ENCODE measurements around the gene MRPL33. TPM values are rescaled to one million over a fixed set of nuclear protein-coding genes. Genes with fewer than 3 reads are reported as not detected.
A peak's percentile ranks its signal among the peaks of the same experiment; 100 is the strongest.

Gene MRPL33
- total and polyA plus RNA-seq, 2 of the 13 experiments (the other 11 are each of a cell fraction or from before 2014, with no cell fraction given), result 69.7 to 218 TPM

DNA sequence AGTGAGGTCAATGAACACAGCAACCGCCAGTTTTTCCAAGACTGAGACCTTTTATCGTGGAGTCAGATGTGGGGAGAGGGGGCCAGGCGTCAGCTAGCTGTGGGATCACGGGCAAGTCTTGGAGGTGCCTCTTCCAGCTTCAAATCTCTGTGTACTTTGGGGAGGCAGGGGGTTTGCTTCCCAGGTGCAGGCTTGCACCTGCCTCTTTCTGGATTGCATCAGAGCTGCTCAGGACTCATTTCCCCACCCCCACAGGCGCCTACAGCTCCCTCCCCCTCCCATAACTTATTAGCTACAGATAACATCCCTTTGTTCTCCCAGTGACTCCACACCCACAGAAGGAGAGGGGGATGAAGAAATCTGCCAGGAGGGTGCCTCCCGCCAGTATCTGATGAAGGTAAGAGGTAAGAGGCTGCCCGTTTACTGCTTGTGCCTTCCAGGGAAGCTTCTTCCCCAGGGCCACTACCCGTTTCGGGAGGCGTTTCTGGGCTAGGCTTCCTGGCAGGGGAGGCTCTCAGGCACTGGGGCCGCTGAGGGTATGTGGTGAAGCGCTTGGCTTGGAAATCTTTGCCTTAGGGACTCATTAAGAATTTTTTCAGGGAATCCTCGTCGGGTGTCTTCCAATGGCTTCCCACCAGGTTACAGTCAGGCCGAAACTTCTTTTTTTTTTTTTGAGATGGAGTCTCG lies 18.8 kb upstream of the MRPL33 start (continued):
- TF ChIP-seq ZKSCAN8 (CRISPR knock-in tag; IDR thresholded peaks at IDR 0.05; ENCODE audit: borderline replicate concordance) (peak; percentile 60; the same call in 1 of the 2 replicates), MLLT10 (CRISPR knock-in tag; IDR thresholded peaks at IDR 0.05) (no peak), ZNF644 (CRISPR knock-in tag; IDR thresholded peaks at IDR 0.05; ENCODE audit: low read depth) (no peak), ZNF878 (CRISPR knock-in tag; IDR thresholded peaks at IDR 0.05) (0 out of 2 replicates have a peak, but pooled peaks have one; percentile 57), GPN1 (CRISPR knock-in tag; IDR thresholded peaks at IDR 0.05; ENCODE audit: borderline replicate concordance) (no peak), XBP1 (CRISPR knock-in tag; IDR thresholded peaks at IDR 0.05) (no peak), MZF1 (CRISPR knock-in tag; IDR thresholded peaks at IDR 0.05; ENCODE audit: borderline replicate concordance) (no peak), MTA3 (CRISPR knock-in tag; IDR thresholded peaks at IDR 0.05) (no peak), XRCC5 (optimal IDR thresholded peaks at IDR 0.05; ENCODE audit: low read length) (no peak), RBAK (CRISPR knock-in tag; IDR thresholded peaks at IDR 0.05) (no peak), MTA1 (CRISPR knock-in tag; IDR thresholded peaks at IDR 0.05; ENCODE audit: borderline replicate concordance) (peak; percentile 96; the same call in 1 of the 2 replicates), ZNF782 (CRISPR knock-in tag; IDR thresholded peaks at IDR 0.05; ENCODE audit: borderline replicate concordance) (no peak; the same call in 1 of the 2 replicates), HMGA1 (CRISPR knock-in tag; conservative IDR thresholded peaks at IDR 0.05) (no peak), ZNF235 (CRISPR knock-in tag; IDR thresholded peaks at IDR 0.05; ENCODE audit: borderline replicate concordance) (no peak; the same call in 1 of the 2 replicates)
- TF ChIP-seq, protein P1, sequence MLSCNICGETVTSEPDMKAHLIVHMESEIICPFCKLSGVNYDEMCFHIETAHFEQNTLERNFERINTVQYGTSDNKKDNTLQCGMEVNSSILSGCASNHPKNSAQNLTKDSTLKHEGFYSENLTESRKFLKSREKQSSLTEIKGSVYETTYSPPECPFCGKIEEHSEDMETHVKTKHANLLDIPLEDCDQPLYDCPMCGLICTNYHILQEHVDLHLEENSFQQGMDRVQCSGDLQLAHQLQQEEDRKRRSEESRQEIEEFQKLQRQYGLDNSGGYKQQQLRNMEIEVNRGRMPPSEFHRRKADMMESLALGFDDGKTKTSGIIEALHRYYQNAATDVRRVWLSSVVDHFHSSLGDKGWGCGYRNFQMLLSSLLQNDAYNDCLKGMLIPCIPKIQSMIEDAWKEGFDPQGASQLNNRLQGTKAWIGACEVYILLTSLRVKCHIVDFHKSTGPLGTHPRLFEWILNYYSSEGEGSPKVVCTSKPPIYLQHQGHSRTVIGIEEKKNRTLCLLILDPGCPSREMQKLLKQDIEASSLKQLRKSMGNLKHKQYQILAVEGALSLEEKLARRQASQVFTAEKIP (CRISPR knock-in tag; IDR thresholded peaks at IDR 0.05; ENCODE audit: borderline replicate concordance), result no peak
- TF ChIP-seq, protein P2, sequence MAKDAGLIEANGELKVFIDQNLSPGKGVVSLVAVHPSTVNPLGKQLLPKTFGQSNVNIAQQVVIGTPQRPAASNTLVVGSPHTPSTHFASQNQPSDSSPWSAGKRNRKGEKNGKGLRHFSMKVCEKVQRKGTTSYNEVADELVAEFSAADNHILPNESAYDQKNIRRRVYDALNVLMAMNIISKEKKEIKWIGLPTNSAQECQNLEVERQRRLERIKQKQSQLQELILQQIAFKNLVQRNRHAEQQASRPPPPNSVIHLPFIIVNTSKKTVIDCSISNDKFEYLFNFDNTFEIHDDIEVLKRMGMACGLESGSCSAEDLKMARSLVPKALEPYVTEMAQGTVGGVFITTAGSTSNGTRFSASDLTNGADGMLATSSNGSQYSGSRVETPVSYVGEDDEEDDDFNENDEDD (CRISPR knock-in tag; IDR thresholded peaks at IDR 0.05; ENCODE audit: borderline replicate concordance), result no peak
- TF ChIP-seq, protein P3, sequence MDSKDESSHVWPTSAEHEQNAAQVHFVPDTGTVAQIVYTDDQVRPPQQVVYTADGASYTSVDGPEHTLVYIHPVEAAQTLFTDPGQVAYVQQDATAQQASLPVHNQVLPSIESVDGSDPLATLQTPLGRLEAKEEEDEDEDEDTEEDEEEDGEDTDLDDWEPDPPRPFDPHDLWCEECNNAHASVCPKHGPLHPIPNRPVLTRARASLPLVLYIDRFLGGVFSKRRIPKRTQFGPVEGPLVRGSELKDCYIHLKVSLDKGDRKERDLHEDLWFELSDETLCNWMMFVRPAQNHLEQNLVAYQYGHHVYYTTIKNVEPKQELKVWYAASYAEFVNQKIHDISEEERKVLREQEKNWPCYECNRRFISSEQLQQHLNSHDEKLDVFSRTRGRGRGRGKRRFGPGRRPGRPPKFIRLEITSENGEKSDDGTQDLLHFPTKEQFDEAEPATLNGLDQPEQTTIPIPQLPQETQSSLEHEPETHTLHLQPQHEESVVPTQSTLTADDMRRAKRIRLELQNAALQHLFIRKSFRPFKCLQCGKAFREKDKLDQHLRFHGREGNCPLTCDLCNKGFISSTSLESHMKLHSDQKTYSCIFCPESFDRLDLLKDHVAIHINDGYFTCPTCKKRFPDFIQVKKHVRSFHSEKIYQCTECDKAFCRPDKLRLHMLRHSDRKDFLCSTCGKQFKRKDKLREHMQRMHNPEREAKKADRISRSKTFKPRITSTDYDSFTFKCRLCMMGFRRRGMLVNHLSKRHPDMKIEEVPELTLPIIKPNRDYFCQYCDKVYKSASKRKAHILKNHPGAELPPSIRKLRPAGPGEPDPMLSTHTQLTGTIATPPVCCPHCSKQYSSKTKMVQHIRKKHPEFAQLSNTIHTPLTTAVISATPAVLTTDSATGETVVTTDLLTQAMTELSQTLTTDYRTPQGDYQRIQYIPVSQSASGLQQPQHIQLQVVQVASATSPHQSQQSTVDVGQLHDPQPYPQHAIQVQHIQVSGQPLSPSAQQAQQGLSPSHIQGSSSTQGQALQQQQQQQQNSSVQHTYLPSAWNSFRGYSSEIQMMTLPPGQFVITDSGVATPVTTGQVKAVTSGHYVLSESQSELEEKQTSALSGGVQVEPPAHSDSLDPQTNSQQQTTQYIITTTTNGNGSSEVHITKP (CRISPR knock-in tag; IDR thresholded peaks at IDR 0.05; ENCODE audit: low read depth), result no peak
- TF ChIP-seq, protein P4, sequence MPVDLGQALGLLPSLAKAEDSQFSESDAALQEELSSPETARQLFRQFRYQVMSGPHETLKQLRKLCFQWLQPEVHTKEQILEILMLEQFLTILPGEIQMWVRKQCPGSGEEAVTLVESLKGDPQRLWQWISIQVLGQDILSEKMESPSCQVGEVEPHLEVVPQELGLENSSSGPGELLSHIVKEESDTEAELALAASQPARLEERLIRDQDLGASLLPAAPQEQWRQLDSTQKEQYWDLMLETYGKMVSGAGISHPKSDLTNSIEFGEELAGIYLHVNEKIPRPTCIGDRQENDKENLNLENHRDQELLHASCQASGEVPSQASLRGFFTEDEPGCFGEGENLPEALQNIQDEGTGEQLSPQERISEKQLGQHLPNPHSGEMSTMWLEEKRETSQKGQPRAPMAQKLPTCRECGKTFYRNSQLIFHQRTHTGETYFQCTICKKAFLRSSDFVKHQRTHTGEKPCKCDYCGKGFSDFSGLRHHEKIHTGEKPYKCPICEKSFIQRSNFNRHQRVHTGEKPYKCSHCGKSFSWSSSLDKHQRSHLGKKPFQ (CRISPR knock-in tag; IDR thresholded peaks at IDR 0.05; ENCODE audit: insufficient replicate concordance), result peak; percentile 39
- TF ChIP-seq, protein P5, sequence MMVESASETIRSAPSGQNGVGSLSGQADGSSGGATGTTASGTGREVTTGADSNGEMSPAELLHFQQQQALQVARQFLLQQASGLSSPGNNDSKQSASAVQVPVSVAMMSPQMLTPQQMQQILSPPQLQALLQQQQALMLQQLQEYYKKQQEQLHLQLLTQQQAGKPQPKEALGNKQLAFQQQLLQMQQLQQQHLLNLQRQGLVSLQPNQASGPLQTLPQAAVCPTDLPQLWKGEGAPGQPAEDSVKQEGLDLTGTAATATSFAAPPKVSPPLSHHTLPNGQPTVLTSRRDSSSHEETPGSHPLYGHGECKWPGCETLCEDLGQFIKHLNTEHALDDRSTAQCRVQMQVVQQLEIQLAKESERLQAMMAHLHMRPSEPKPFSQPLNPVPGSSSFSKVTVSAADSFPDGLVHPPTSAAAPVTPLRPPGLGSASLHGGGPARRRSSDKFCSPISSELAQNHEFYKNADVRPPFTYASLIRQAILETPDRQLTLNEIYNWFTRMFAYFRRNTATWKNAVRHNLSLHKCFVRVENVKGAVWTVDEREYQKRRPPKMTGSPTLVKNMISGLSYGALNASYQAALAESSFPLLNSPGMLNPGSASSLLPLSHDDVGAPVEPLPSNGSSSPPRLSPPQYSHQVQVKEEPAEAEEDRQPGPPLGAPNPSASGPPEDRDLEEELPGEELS (CRISPR knock-in tag; IDR thresholded peaks at IDR 0.05), result 0 out of 2 replicates have a peak, but pooled peaks have one; percentile 14
